SU-DHL-6 (cell line): ENCODE measurements around the gene HYAL1.

Experiments
- H2AFZ ChIP-seq: fragments of 200-600 bp; sonication (generic); 2 replicates; pipeline ENCODE4 v1.6.1; 2014; ENCODE audit warnings: low read depth, mild to moderate bottlenecking, moderate library complexity, mixed read lengths, antibody characterized with exemption, low read length; ENCODE audit not compliant: severe bottlenecking
- H3F3A ChIP-seq: fragments of 200-600 bp; shearing (Covaris generic); 2 replicates; pipeline ENCODE4 v1.6.0; 2016; ENCODE audit warnings: antibody characterized with exemption, mild to moderate bottlenecking; ENCODE audit not compliant: insufficient read depth
- H3K27ac ChIP-seq: fragments of 200-600 bp; sonication (generic); 2 replicates; pipeline ENCODE4 v1.5.1; 2016; ENCODE audit warnings: low read depth, mild to moderate bottlenecking, low read length, moderate library complexity, mixed read lengths
- H3K27me3 ChIP-seq: fragments of 200-600 bp; sonication (generic), shearing (Covaris generic); 2 replicates; pipeline ENCODE4 v1.6.0; 2014; ENCODE audit warnings: mild to moderate bottlenecking, low read length
- H3K36me3 ChIP-seq: fragments of 200-600 bp; sonication (generic); 2 replicates; pipeline ENCODE4 v1.6.1; 2014; ENCODE audit warnings: mild to moderate bottlenecking, low read length, mixed read lengths
- H3K4me2 ChIP-seq: fragments of 300-600, 200-600 bp; shearing (Covaris generic), sonication (generic); 2 replicates; pipeline ENCODE4 v1.6.0; 2014; ENCODE audit warnings: low read length, low read depth, mild to moderate bottlenecking; ENCODE audit not compliant: poor library complexity, severe bottlenecking
- H3K4me3 ChIP-seq: fragments of 200-600 bp; sonication (generic); 2 replicates; pipeline ENCODE4 v1.5.1; 2014; ENCODE audit warnings: antibody characterized with exemption, low read length, mild to moderate bottlenecking, mixed read lengths; ENCODE audit not compliant: insufficient read depth, poor library complexity, severe bottlenecking
- H3K79me2 ChIP-seq: fragments of 200-600 bp; sonication (generic); 2 replicates; pipeline ENCODE4 v1.6.1; 2014; ENCODE audit warnings: mild to moderate bottlenecking, low read length, moderate library complexity; ENCODE audit not compliant: insufficient read depth
- H3K9ac ChIP-seq: fragments of 200-600 bp; sonication (generic); 2 replicates; pipeline ENCODE4 v1.7.0; 2014; ENCODE audit warnings: mild to moderate bottlenecking, low read length
- H3K9me2 ChIP-seq: fragments of 200-600 bp; sonication (generic); replicated peaks from 2 replicates; pipeline ENCODE4 v1.6.1; 2014; ENCODE audit warnings: low read length; ENCODE audit not compliant: insufficient read depth
- H3K9me3 ChIP-seq: fragments of 200-600 bp; sonication (generic); 2 replicates; pipeline ENCODE4 v1.6.1; 2014; ENCODE audit warnings: low read length, mixed read lengths; ENCODE audit not compliant: insufficient read depth
- H4K20me1 ChIP-seq: fragments of 200-600 bp; sonication (generic); 2 replicates; pipeline ENCODE4 v1.6.1; 2014; ENCODE audit warnings: low read depth, mild to moderate bottlenecking, antibody characterized with exemption, low read length, moderate library complexity, mixed read lengths
- CTCF ChIP-seq: fragments of 200-600 bp; sonication (generic); IDR thresholded peaks from one replicate; pipeline ENCODE4 v1.5.1; 2017; ENCODE audit warnings: antibody characterized with exemption, mild to moderate bottlenecking, low read length, moderate library complexity; ENCODE audit not compliant: insufficient read depth, poor library complexity, severe bottlenecking
- EZH2phosphoT487 ChIP-seq: fragments of 200-600 bp; sonication (generic), shearing (Covaris generic); conservative IDR thresholded peaks from 2 replicates; pipeline ENCODE4 v1.6.1; 2018; ENCODE audit warnings: mild to moderate bottlenecking, antibody characterized with exemption, low read length, moderate library complexity, mixed read lengths

Gene HYAL1

GRCh38 chr3:50269460-50269859 lies 33.9 kb downstream of the HYAL1 start:
- Histone ChIP-seq H3K4me2 (no peak overlapping the region), H3K9me3 (no peaks in the 10 kb centered on the region), H3K27ac (no peak overlapping the region), H3K4me3 (no peak overlapping the region), H4K20me1 (no peaks in the 10 kb centered on the region), H3K9me2 (no peaks in the 10 kb centered on the region), H3K36me3 (no peaks in the 10 kb centered on the region), H3K79me2 (no peaks in the 10 kb centered on the region), H3F3A (no peaks in the 10 kb centered on the region), H2AFZ (no peak overlapping the region), H3K27me3 (no peaks in the 10 kb centered on the region), H3K9ac (no peak overlapping the region)
- TF ChIP-seq CTCF, result no peak
- no peak for TF ChIP-seq EZH2phosphoT487

- Histone ChIP-seq H4K20me1 (no peaks in the 10 kb centered on the region), H3K27ac (no peak within 1 kb of the TSS), H3K9ac (no peak within 1 kb of the TSS), H3K27me3 (no peaks in the 10 kb centered on the region), H3F3A (no peaks in the 10 kb centered on the region), H3K9me3 (no peaks in the 10 kb centered on the region), H3K4me3 (no peak within 1 kb of the TSS), H3K4me2 (no peak within 1 kb of the TSS), H3K36me3 (no peaks in the 10 kb centered on the region), H3K79me2 (no peaks in the 10 kb centered on the region), H2AFZ (no peak within 1 kb of the TSS), H3K9me2 (no peaks in the 10 kb centered on the region)
- TF ChIP-seq CTCF (no peak), EZH2phosphoT487 (no peak)
Measured at GRCh38 chr3:50268703-50269451, 34.5 kb downstream of the HYAL1 start, which contains the start of gene SEMA3B. TSS of gene SEMA3B (plus strand) at chr3:50269147. CDS start at chr3:50269241, 94 bp downstream.

- Histone ChIP-seq H3K27me3 (no peaks in the 10 kb centered on the region), H4K20me1 (no peaks in the 10 kb centered on the region), H3K4me3 (no peak overlapping the region), H3K79me2 (no peaks in the 10 kb centered on the region), H3K9me3 (no peaks in the 10 kb centered on the region), H3F3A (no peaks in the 10 kb centered on the region), H3K9ac (no peak overlapping the region), H3K4me2 (no peak overlapping the region), H3K36me3 (no peaks in the 10 kb centered on the region), H2AFZ (no peak overlapping the region), H3K27ac (no peak overlapping the region), H3K9me2 (no peaks in the 10 kb centered on the region)
- TF ChIP-seq EZH2phosphoT487, result no peak
- no peak for TF ChIP-seq CTCF
Measured at GRCh38 chr3:50268276-50268675, 35.1 kb downstream of the HYAL1 start.
